HepG2 (cell line): ENCODE data around the gene BORCS5. TPM values are rescaled to one million over a fixed set of nuclear protein-coding genes. Genes with fewer than 3 reads are reported as not detected.

Source experiments
- BRCA1 ChIP-seq: sonication (generic); formaldehyde crosslinking; IDR thresholded peaks from 2 replicates; pipeline ENCODE4 v1.4.0; 2020; ENCODE audit warnings: missing genetic modification reagents
- CCDC6 ChIP-seq: sonication (generic); formaldehyde crosslinking; IDR thresholded peaks from 2 replicates; pipeline ENCODE4 v1.8.1; 2022; ENCODE audit warnings: mild to moderate bottlenecking, missing genetic modification reagents, moderate library complexity
- GLI4 ChIP-seq: sonication (generic); formaldehyde crosslinking; IDR thresholded peaks from 2 replicates; pipeline ENCODE4 v1.5.1; 2020; ENCODE audit warnings: missing genetic modification reagents, mild to moderate bottlenecking, moderate library complexity, borderline replicate concordance
- GTF3A ChIP-seq: sonication (generic); formaldehyde crosslinking; conservative IDR thresholded peaks from 2 replicates; pipeline ENCODE4 v1.4.0; 2020; ENCODE audit warnings: mild to moderate bottlenecking, missing genetic modification reagents
- HINFP ChIP-seq: sonication (generic); formaldehyde crosslinking; IDR thresholded peaks from 2 replicates; pipeline ENCODE4 v1.4.0; 2020; ENCODE audit warnings: low read depth, mild to moderate bottlenecking, missing genetic modification reagents
- HMG20B ChIP-seq: conservative IDR thresholded peaks from 2 replicates; pipeline ENCODE4 v1.6.1; 2016; ENCODE audit warnings: missing genetic modification reagents, missing compliant biosample characterization
- LCORL ChIP-seq, 2 experiments: fragments of 450-650 bp in 1 of 2; sonication (generic) in 1 of 2; formaldehyde crosslinking in 1 of 2; IDR thresholded peaks; 2 replicates each; pipeline versions ENCODE4 v1.5.0 to v1.6.1; 2017 to 2020; ENCODE audit warnings: antibody characterized with exemption in 1 of 2, missing genetic modification reagents in 1 of 2
- PHF8 ChIP-seq: sonication (generic); formaldehyde crosslinking; IDR thresholded peaks from 2 replicates; pipeline ENCODE4 v1.5.0; 2020; ENCODE audit warnings: missing genetic modification reagents
- RFX3 ChIP-seq: IDR thresholded peaks from 2 replicates; pipeline ENCODE4 v1.6.1; 2016; ENCODE audit warnings: missing biosample characterization, missing genetic modification reagents
- RFXAP ChIP-seq: sonication (generic); formaldehyde crosslinking; IDR thresholded peaks from 2 replicates; pipeline ENCODE4 v1.4.0; 2020; ENCODE audit warnings: missing genetic modification reagents, borderline replicate concordance
- SNAI1 ChIP-seq: sonication (generic); formaldehyde crosslinking; IDR thresholded peaks from 2 replicates; pipeline ENCODE4 v1.5.0; 2020; ENCODE audit warnings: mild to moderate bottlenecking, missing genetic modification reagents, borderline replicate concordance
- SRSF1 ChIP-seq: fragments of 200-400 bp; formaldehyde crosslinking; optimal IDR thresholded peaks from 2 replicates; pipeline ENCODE3; 2017; ENCODE audit warnings: mild to moderate bottlenecking, low read depth, low read length, moderate library complexity
- STAG1 ChIP-seq: sonication (generic); formaldehyde crosslinking; IDR thresholded peaks from 2 replicates; pipeline ENCODE4 v1.4.0; 2020; ENCODE audit warnings: missing genetic modification reagents
- TCF7L2 ChIP-seq: IDR thresholded peaks from 2 replicates; pipeline ENCODE4 v1.6.1; 2011; ENCODE audit warnings: mild to moderate bottlenecking, low read depth, low read length, moderate library complexity
- ZNF260 ChIP-seq: sonication (generic); formaldehyde crosslinking; IDR thresholded peaks from 2 replicates; pipeline ENCODE4 v1.4.0; 2020; ENCODE audit warnings: missing genetic modification reagents, low read depth, mild to moderate bottlenecking, borderline replicate concordance
- ZNF431 ChIP-seq: sonication (generic); formaldehyde crosslinking; IDR thresholded peaks from 2 replicates; pipeline ENCODE4 v1.9.0; 2022; ENCODE audit warnings: missing genetic modification reagents, low read depth, mild to moderate bottlenecking, borderline replicate concordance
- ZNF501 ChIP-seq: sonication (generic); formaldehyde crosslinking; IDR thresholded peaks from 2 replicates; pipeline ENCODE4 v1.5.1; 2020; ENCODE audit warnings: mild to moderate bottlenecking, moderate library complexity, missing genetic modification reagents
- ZNF563 ChIP-seq: sonication (generic); formaldehyde crosslinking; IDR thresholded peaks from 2 replicates; pipeline ENCODE4 v1.8.0; 2022; ENCODE audit warnings: mild to moderate bottlenecking, moderate library complexity, missing genetic modification reagents
- ZNF589 ChIP-seq: sonication (generic); formaldehyde crosslinking; conservative IDR thresholded peaks from 2 replicates; pipeline ENCODE4 v1.8.0; 2022; ENCODE audit warnings: mild to moderate bottlenecking, moderate library complexity, missing genetic modification reagents
- polyA plus RNA-seq, 8 experiments: library from polyadenylated mRNA; depleted of rRNA in 3 of 8; stranded (reverse) in 7 of 8; unstranded in 1 of 8; fragments of >200 nt; fragmentation: Illumina TruSeq in 4 of 8; extraction: Trizol in 4 of 8; gene quantifications; 2 replicates each; pipeline versions ENCODE4 v1.2.1 to v1.2.3, GENCODE V29; 2011 to 2016; ENCODE audit warnings: low read depth in 4 of 8, missing spikeins in 1 of 8, mixed read lengths in 1 of 8; ENCODE audit not compliant: insufficient read depth in 1 of 8
- total RNA-seq, 5 experiments: library from RNA; depleted of rRNA; stranded (reverse); fragments of >200 nt; fragmentation: Illumina TruSeq; extraction: Trizol; gene quantifications; 2 replicates each; pipeline ENCODE4 v1.2.3, GENCODE V29; 2016; ENCODE audit warnings: low read depth in 1 of 5
- TF ChIP-seq, protein P1 (sequence below): sonication (generic); formaldehyde crosslinking; IDR thresholded peaks from 2 replicates; pipeline ENCODE4 v1.4.0; 2020; ENCODE audit warnings: missing genetic modification reagents, borderline replicate concordance
- TF ChIP-seq, protein P2 (sequence below): sonication (generic); formaldehyde crosslinking; IDR thresholded peaks from 2 replicates; pipeline ENCODE4 v1.4.0; 2020; ENCODE audit warnings: missing genetic modification reagents, low read depth, mild to moderate bottlenecking, borderline replicate concordance
- TF ChIP-seq, protein P3 (sequence below): sonication (generic); formaldehyde crosslinking; IDR thresholded peaks from 2 replicates; pipeline ENCODE4 v1.5.1; 2020; ENCODE audit warnings: mild to moderate bottlenecking, missing genetic modification reagents, moderate library complexity

Gene BORCS5
- total and polyA plus RNA-seq, 2 of the 13 experiments (the other 11 are each of a cell fraction or from before 2014, with no cell fraction given) = 3.9 to 4.7 TPM

- TF ChIP-seq HINFP (CRISPR knock-in tag) (no peak), CCDC6 (CRISPR knock-in tag) (no peak), STAG1 (CRISPR knock-in tag) (no peak), ZNF260 (CRISPR knock-in tag) (no peak), BRCA1 (CRISPR knock-in tag) (no peak), HMG20B (no peak), PHF8 (no peak), RFX3 (CRISPR knock-in tag) (peak; percentile 30; the same call in 1 of the 2 replicates), LCORL (IDR thresholded peaks at IDR 0.05) (no peak), LCORL (CRISPR knock-in tag; IDR thresholded peaks at IDR 0.05) (no peak), ZNF501 (CRISPR knock-in tag) (0 out of 2 replicates have a peak, but pooled peaks have one; percentile 31), ZNF589 (CRISPR knock-in tag) (no peak), GTF3A (CRISPR knock-in tag) (no peak), TCF7L2 (no peak), ZNF563 (CRISPR knock-in tag) (no peak), RFXAP (CRISPR knock-in tag) (no peak), ZNF431 (CRISPR knock-in tag) (no peak), SNAI1 (CRISPR knock-in tag) (no peak), GLI4 (CRISPR knock-in tag) (no peak; the same call in 1 of the 2 replicates), SRSF1 (no peak)
- TF ChIP-seq, protein P1, sequence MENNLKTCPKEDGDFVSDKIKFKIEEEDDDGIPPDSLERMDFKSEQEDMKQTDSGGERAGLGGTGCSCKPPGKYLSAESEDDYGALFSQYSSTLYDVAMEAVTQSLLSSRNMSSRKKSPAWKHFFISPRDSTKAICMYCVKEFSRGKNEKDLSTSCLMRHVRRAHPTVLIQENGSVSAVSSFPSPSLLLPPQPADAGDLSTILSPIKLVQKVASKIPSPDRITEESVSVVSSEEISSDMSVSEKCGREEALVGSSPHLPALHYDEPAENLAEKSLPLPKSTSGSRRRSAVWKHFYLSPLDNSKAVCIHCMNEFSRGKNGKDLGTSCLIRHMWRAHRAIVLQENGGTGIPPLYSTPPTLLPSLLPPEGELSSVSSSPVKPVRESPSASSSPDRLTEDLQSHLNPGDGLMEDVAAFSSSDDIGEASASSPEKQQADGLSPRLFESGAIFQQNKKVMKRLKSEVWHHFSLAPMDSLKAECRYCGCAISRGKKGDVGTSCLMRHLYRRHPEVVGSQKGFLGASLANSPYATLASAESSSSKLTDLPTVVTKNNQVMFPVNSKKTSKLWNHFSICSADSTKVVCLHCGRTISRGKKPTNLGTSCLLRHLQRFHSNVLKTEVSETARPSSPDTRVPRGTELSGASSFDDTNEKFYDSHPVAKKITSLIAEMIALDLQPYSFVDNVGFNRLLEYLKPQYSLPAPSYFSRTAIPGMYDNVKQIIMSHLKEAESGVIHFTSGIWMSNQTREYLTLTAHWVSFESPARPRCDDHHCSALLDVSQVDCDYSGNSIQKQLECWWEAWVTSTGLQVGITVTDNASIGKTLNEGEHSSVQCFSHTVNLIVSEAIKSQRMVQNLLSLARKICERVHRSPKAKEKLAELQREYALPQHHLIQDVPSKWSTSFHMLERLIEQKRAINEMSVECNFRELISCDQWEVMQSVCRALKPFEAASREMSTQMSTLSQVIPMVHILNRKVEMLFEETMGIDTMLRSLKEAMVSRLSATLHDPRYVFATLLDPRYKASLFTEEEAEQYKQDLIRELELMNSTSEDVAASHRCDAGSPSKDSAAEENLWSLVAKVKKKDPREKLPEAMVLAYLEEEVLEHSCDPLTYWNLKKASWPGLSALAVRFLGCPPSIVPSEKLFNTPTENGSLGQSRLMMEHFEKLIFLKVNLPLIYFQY (CRISPR knock-in tag) = no peak
- TF ChIP-seq, protein P2, sequence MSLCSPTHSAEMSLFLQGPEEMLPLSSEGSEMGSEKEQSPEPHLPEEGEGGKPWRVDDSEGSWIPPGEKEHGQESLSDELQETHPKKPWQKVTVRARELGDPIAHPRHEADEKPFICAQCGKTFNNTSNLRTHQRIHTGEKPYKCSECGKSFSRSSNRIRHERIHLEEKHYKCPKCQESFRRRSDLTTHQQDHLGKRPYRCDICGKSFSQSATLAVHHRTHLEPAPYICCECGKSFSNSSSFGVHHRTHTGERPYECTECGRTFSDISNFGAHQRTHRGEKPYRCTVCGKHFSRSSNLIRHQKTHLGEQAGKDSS (CRISPR knock-in tag) = no peak
- TF ChIP-seq, protein P3, sequence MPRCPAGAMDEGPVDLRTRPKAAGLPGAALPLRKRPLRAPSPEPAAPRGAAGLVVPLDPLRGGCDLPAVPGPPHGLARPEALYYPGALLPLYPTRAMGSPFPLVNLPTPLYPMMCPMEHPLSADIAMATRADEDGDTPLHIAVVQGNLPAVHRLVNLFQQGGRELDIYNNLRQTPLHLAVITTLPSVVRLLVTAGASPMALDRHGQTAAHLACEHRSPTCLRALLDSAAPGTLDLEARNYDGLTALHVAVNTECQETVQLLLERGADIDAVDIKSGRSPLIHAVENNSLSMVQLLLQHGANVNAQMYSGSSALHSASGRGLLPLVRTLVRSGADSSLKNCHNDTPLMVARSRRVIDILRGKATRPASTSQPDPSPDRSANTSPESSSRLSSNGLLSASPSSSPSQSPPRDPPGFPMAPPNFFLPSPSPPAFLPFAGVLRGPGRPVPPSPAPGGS = no peak
Measured at GRCh38 chr12:12486661-12487240, 129.9 kb downstream of the BORCS5 start (continued).
